K562 (cell line): Measurements from ENCODE around the gene ERBB4. TPM values are rescaled to one million over a fixed set of nuclear protein-coding genes. Genes with fewer than 3 reads are reported as not detected.

ENCODE experiments used
- ATAC-seq: fragments of 200-7000 bp; cut with Tn5 transposase; 3 replicates; pipeline ENCODE4 v1.9.1; 2020; ENCODE audit warnings: moderate library complexity
- BruUV-seq: library from RNA; stranded (reverse); fragments of 400-500 nt; replicated peaks from 2 replicates; lab custom pipeline; 2021; lab: Mats Ljungman, UMichigan
- CTCF ChIA-PET: fragments of 300-600 bp; formaldehyde crosslinking; extraction: SDS; loops from one replicate; lab custom pipeline; 2021; ENCODE audit warnings: low intra/inter-chr PET ratio; lab: Yijun Ruan, JAX
- POLR2A ChIA-PET: fragments of 300-600, 350-650 bp; sonication (Branson Sonifier 250); formaldehyde crosslinking; extraction: SDS; loops from one replicate; lab custom pipeline; 2021; ENCODE audit warnings: antibody characterized with exemption, inconsistent platforms; lab: Yijun Ruan, JAX
- DNase-seq, 4 experiments: peaks; one replicate each; pipeline versions ENCODE4 v3.0.0 to v3.0.0-alpha.2; 2011 to 2018; ENCODE audit warnings: low spot score in 3 of 4, mixed read lengths in 3 of 4; ENCODE audit errors: extremely low read depth in 1 of 4
- FAIRE-seq: peaks from 2 replicates; lab custom pipeline; 2011; peaks lifted over from hg19 to GRCh38; lab: Jason Lieb, UNC
- H2AFZ ChIP-seq: 2 replicates; pipeline ENCODE4 v1.6.0; 2011; ENCODE audit warnings: low read depth, low read length, control low read depth, inconsistent platforms
- H3K27ac ChIP-seq: fragments of 200-600 bp; 3 replicates; pipeline ENCODE4 v1.8.0; 2011; ENCODE audit warnings: low read depth, mild to moderate bottlenecking, control low read depth, inconsistent platforms, low read length, moderate library complexity, mixed read lengths; ENCODE audit errors: extremely low read depth
- H3K27me3 ChIP-seq, 2 experiments: fragments of 300-600 bp in 1 of 2; 2 replicates in 1 of 2; 3 replicates in 1 of 2; pipeline versions ENCODE4 v1.6.0 to v1.8.0; 2011; ENCODE audit warnings: inconsistent platforms in 2 of 2, low read length in 2 of 2, mild to moderate bottlenecking in 1 of 2, mixed read lengths in 1 of 2, moderate library complexity in 1 of 2; ENCODE audit not compliant: control insufficient read depth in 2 of 2, insufficient read depth in 2 of 2
- H3K36me3 ChIP-seq: fragments of 300-600 bp; 3 replicates; pipeline ENCODE4 v1.8.0; 2011; ENCODE audit warnings: mild to moderate bottlenecking, low read length, inconsistent platforms; ENCODE audit not compliant: control insufficient read depth, insufficient read depth
- H3K4me1 ChIP-seq, 2 experiments: fragments of 200-600 bp in 1 of 2; replicated peaks in 1 of 2; 2 replicates in 1 of 2; 3 replicates in 1 of 2; pipeline versions ENCODE4 v1.5.1 to v1.8.0; 2011; ENCODE audit warnings: inconsistent platforms in 2 of 2, low read length in 2 of 2, mild to moderate bottlenecking in 1 of 2, mixed read lengths in 1 of 2, moderate library complexity in 1 of 2; ENCODE audit not compliant: control insufficient read depth in 2 of 2, insufficient read depth in 2 of 2
- H3K4me2 ChIP-seq: 2 replicates; pipeline ENCODE4 v1.6.1; 2011; ENCODE audit warnings: low read length, control low read depth, inconsistent platforms, mixed read lengths; ENCODE audit not compliant: insufficient read depth
- H3K4me3 ChIP-seq: fragments of 200-600 bp; sonication (generic), shearing (Covaris generic); 2 replicates; pipeline ENCODE4 v1.5.1; 2016; ENCODE audit warnings: control low read depth, inconsistent platforms
- H3K79me2 ChIP-seq: fragments of 200-600 bp; 3 replicates; pipeline ENCODE4 v1.8.0; 2011; ENCODE audit warnings: low read length, inconsistent platforms; ENCODE audit not compliant: control insufficient read depth, insufficient read depth
- H3K9ac ChIP-seq, 2 experiments: 2 replicates each; pipeline versions ENCODE4 v1.6.0 to v1.6.1; 2011; ENCODE audit warnings: low read depth in 2 of 2, low read length in 2 of 2, control low read depth in 1 of 2, inconsistent platforms in 1 of 2, mild to moderate bottlenecking in 1 of 2, mixed read lengths in 1 of 2; ENCODE audit not compliant: insufficient read depth in 1 of 2
- H3K9me1 ChIP-seq: one replicate; pipeline ENCODE4 v1.6.0; 2011; ENCODE audit warnings: inconsistent platforms, mild to moderate bottlenecking, low read length, moderate library complexity; ENCODE audit not compliant: control insufficient read depth, insufficient read depth
- H3K9me3 ChIP-seq: replicated peaks from 2 replicates; pipeline ENCODE4 v1.5.1; 2011; ENCODE audit warnings: low read depth, low read length, inconsistent platforms; ENCODE audit not compliant: control insufficient read depth, insufficient read depth
- H4K20me1 ChIP-seq: replicated peaks from 2 replicates; pipeline ENCODE4 v1.6.1; 2011; ENCODE audit warnings: low read length, inconsistent platforms, mixed read lengths; ENCODE audit not compliant: control insufficient read depth, insufficient read depth
- HINFP ChIP-seq: fragments of 450-650 bp; conservative IDR thresholded peaks from 2 replicates; pipeline ENCODE4 v1.6.1; 2016; ENCODE audit warnings: missing genetic modification characterization, low read depth, mild to moderate bottlenecking, control low read depth, missing compliant biosample characterization
- ILF3 ChIP-seq: fragments of 450-650 bp; IDR thresholded peaks from 2 replicates; pipeline ENCODE4 v1.6.1; 2018; ENCODE audit warnings: antibody characterized with exemption, mild to moderate bottlenecking, moderate library complexity, borderline replicate concordance
- JUNB ChIP-seq: fragments of 450-650 bp; formaldehyde crosslinking; conservative IDR thresholded peaks from 2 replicates; pipeline ENCODE4 v1.4.0; 2020; ENCODE audit warnings: mild to moderate bottlenecking
- MCM5 ChIP-seq: fragments of 450-650 bp; IDR thresholded peaks from 2 replicates; pipeline ENCODE4 v1.6.1; 2016; ENCODE audit warnings: low read depth
- TOE1 ChIP-seq, 2 experiments: fragments of 450-650 bp in 1 of 2; sonication (generic) in 1 of 2; formaldehyde crosslinking in 1 of 2; IDR thresholded peaks; 2 replicates each; pipeline versions ENCODE4 v1.7.1 to v1.8.0; 2016 to 2022; ENCODE audit warnings: borderline replicate concordance in 2 of 2, mild to moderate bottlenecking in 2 of 2, antibody characterized with exemption in 1 of 2, inconsistent platforms in 1 of 2, low read depth in 1 of 2, missing genetic modification reagents in 1 of 2, moderate library complexity in 1 of 2
- ZNF24 ChIP-seq: fragments of 450-650 bp; IDR thresholded peaks from 2 replicates; pipeline ENCODE4 v1.6.1; 2016
- WGBS: fragments of 100-300 bp; shearing (Covaris generic); methylation state at CpG from one replicate; pipeline ENCODE4 v1.1.6; 2016; ENCODE audit warnings: low coverage, mixed read lengths; ENCODE audit not compliant: insufficient coverage; ENCODE audit errors: missing lambda C conversion rate; 5-methylcytosine and 5-hydroxymethylcytosine counted together
- in situ Hi-C: fragments of 300-500 bp; cut with MboI; formaldehyde crosslinking; loops from 4 replicates; pipeline ENCODE4 v1.15.0; 2018; ENCODE audit warnings: inconsistent platforms, mixed read lengths
- intact Hi-C: fragments of 100-400 bp; cut with micrococcal nuclease; formaldehyde crosslinking; loops from 2 replicates; pipeline ENCODE4 v1.14.2; 2022
- polyA plus RNA-seq, 8 experiments: library from polyadenylated mRNA; depleted of rRNA in 4 of 8; stranded (reverse) in 5 of 8; unstranded in 3 of 8; fragments of >200 nt; fragmentation: Nextera tagmentation in 2 of 8; fragmentation: Illumina TruSeq in 1 of 8; extraction: Ambion mirVana in 2 of 8; extraction: Trizol in 1 of 8; gene quantifications; 2 replicates each; pipeline versions ENCODE4 v1.2.1 to v1.2.3, GENCODE V29; 2011 to 2014; ENCODE audit warnings: inconsistent platforms in 1 of 8, missing spikeins in 1 of 8
- total RNA-seq, 7 experiments: library from RNA; depleted of rRNA in 6 of 7; stranded (reverse); fragments of >200 nt in 6 of 7; fragmentation: Illumina TruSeq in 2 of 7; extraction: Trizol in 2 of 7; gene quantifications; 2 replicates each; pipeline versions ENCODE4 v1.2.1 to v1.2.3, GENCODE V29; 2011 to 2021; ENCODE audit warnings: low replicate concordance in 1 of 7

ERBB4 gene
- total and polyA plus RNA-seq, 9 of the 15 experiments (the other 6 are each of a cell fraction or from before 2014, with no cell fraction given): not detected

GRCh38 chr2:212226114-212226513 is 312.5 kb downstream of the ERBB4 start:
- no peak for DNase-seq
- no TSS peak for BruUV-seq
- Histone ChIP-seq H3K79me2 (no peaks in the 10 kb centered on the region), H3K4me3 (no peak overlapping the region), H3K27me3 (no peaks in the 10 kb centered on the region), H3K9me1 (no peaks in the 10 kb centered on the region), H3K4me1 (no peaks in the 10 kb centered on the region), H2AFZ (no peak overlapping the region), H3K27ac (no peak overlapping the region), H3K9ac (no peak overlapping the region), H3K4me2 (no peak overlapping the region), H4K20me1 (no peaks in the 10 kb centered on the region), H3K36me3 (no peaks in the 10 kb centered on the region), H3K9me3 (no peaks in the 10 kb centered on the region)
- no peak for TF ChIP-seq TOE1 (IDR thresholded peaks at IDR 0.05; ENCODE audit: borderline replicate concordance)
- TF ChIP-seq TOE1 (CRISPR knock-in tag; IDR thresholded peaks at IDR 0.05; ENCODE audit: borderline replicate concordance, low read depth): no peak
- no peak for TF ChIP-seq ILF3
- no peak for TF ChIP-seq ZNF24
- no peak for TF ChIP-seq JUNB (CRISPR knock-in tag)
- no peak for TF ChIP-seq MCM5
- ChIA-PET CTCF (no interaction called here), POLR2A (no interaction called here)
- FAIRE-seq: no peak
- no peak for ATAC-seq
- WGBS: 0% methylated on average over 1 of the region's 1 CpG
- in situ Hi-C loops: no loop called here
- intact Hi-C loops: no loop called here

- no peaks in the 10 kb centered on the region for H4K20me1 ChIP-seq
- in situ Hi-C loops (no loop called here), intact Hi-C loops (no loop called here)
- no peaks in the 10 kb centered on the region for H3K36me3 ChIP-seq
- no peak overlapping the region for H3K4me2 ChIP-seq
- 7% methylated on average over 2 of the region's 2 CpGs for WGBS
- H3K27ac ChIP-seq: no peak overlapping the region
- no peak for ATAC-seq
- H3K9me1 ChIP-seq: no peaks in the 10 kb centered on the region
- no peak for FAIRE-seq
- H3K4me3 ChIP-seq: no peak overlapping the region
- CTCF ChIA-PET: no interaction called here
- DNase-seq: no peak
- H3K79me2 ChIP-seq: no peaks in the 10 kb centered on the region
- POLR2A ChIA-PET: no interaction called here
- H3K27me3 ChIP-seq: no peaks in the 10 kb centered on the region
- no TSS peak for BruUV-seq
- no peaks in the 10 kb centered on the region for H3K9me3 ChIP-seq
- no peak overlapping the region for H2AFZ ChIP-seq
- H3K4me1 ChIP-seq: no peaks in the 10 kb centered on the region
- H3K9ac ChIP-seq: no peak overlapping the region
- TF ChIP-seq HINFP (tag): no peak
Observed at GRCh38 chr2:212223696-212224095, 314.9 kb downstream of the ERBB4 start.
